ENCODE measurements around the gene PARVG.

The PARVG gene, protein sequence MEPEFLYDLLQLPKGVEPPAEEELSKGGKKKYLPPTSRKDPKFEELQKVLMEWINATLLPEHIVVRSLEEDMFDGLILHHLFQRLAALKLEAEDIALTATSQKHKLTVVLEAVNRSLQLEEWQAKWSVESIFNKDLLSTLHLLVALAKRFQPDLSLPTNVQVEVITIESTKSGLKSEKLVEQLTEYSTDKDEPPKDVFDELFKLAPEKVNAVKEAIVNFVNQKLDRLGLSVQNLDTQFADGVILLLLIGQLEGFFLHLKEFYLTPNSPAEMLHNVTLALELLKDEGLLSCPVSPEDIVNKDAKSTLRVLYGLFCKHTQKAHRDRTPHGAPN

DNA sequence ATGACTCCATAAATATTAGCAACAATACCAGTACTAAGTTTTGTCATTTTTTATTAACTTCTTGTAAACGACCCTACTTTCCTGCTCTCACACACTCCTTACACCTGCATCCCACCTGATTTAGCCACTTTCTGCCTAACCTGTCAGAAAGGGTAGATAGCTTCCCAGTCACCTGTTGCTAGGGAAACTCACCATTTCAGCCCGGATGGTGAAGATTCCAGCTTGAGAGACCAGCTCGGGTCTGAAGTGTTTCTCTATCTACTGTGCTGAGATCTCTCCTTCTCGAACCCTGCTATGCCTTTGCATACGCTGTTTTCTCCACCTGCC, at the start of gene PARVG:
PARVG (plus strand) TSS at position 220 of the 327 bp plus-strand sequence. CDS start 2,405 bp downstream, outside the sequence.
- DNase-seq (ENCODE audit: low read depth), result no peak

- DNase-seq (ENCODE audit: low read depth), result no peak
Measured at GRCh38 chr22:44131412-44131811, 49.3 kb upstream of the PARVG start.

DNA sequence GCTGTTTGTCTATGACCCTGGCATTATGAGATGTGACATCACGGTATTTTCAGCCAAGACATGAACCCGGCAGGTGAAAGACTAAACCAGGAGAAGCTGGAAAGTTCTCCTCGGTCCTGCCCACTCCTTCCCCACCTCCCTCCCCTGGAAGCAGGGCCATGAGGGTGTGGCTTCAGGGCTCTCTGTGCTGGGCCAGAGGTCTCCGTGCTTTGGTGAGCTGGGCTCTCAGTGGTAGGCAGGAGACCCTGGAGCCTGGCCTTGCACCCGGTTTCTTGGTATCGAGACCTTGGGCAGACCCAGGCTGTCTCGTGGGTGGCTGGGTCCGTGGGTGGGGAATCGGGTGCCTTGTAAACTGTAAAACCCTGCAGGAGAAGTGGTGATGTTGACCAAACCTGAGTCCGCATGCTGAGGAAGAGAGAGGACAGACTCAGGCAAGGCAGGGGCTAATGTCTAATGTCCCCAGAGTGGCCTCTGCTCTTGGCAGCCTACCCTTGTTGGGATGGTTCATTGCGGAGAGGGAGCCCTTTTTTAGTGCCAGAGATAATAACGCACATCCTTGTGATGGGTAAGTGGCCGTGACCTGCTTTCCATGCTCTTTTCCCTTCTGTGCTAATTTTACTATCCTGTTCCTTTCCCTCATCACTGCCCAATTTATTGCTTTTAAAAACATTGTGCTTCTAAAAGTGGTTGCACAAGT, 48.6 kb upstream of the PARVG start:
- DNase-seq (ENCODE audit: low read depth), result no peak

- DNase-seq (ENCODE audit: low read depth), result no peak
Measured at GRCh38 chr22:44132724-44133123, 48.0 kb upstream of the PARVG start.

DNA sequence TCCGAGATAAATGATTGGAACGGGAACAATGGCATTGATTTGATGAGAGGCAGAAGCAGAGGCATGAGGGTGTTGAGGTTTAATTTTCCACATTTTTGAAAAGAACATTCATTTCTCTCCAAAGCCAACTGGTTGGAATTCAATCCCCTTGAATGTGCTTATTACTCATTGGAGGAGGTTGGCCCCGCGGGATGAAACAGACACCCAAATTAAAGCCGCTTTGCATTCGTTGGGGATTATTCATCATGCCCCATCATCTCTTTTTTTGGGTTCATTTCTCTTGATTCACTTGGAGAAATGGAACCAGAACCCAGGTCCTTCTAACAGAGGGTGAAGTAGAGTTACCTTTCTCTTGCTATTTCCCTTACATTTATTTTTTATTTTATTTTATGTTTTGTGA, 47.6 kb upstream of the PARVG start:
- no peak for DNase-seq (ENCODE audit: low read depth)

DNA sequence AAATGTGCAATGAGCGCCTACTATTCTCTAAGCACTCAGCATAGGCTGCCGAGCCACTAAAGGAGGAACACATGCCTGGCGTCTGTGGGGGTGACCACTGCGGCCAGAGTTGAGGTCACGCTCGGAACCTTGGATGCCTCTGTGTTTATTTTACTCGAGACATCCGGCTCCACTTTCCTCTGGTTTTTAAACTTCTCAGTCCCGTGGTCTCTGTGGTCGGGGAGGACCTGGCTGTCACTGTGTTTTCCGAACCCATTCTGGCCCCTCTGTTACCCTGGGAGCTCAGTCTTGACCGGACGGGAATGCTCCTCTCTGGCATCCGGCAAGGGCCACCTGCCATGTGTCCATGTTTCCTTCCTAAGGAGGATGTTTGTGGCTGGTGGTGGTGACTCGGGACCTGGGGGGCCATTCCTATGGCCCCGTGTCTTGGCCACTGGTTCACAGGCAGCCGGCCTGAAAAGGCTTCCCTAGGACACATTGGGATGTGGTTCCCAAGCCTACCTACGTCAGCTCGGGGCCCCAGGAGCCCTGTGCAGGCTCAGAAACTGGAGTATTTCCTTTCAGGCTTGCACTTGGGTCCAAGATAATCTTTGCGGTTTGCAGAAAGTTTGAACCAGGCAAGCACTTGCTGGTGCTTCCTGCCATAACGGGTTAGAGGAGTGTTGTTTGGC, 46.7 kb upstream of the PARVG start:
- DNase-seq (ENCODE audit: low read depth), result no peak

DNA sequence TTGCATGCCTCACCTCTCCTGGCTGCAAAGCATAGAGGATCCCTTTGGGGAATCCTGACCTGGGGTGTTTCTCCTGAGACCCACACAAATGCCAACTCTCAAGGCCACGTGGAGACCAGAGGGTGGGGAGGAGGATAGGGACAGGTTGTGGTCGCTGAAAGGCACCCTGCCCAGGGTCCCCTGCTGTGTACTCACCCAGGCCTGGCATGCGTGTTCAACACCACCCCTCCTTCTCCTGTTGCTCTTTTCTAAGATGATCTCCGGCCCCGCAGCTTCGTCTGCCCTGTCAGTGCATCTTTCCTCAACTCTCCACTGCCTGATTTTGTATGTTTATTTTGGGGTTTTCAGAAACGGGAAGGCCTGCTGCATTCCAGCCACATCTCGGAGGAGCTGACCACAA, 44.6 kb upstream of the PARVG start:
- DNase-seq (ENCODE audit: low read depth), result no peak

DNA sequence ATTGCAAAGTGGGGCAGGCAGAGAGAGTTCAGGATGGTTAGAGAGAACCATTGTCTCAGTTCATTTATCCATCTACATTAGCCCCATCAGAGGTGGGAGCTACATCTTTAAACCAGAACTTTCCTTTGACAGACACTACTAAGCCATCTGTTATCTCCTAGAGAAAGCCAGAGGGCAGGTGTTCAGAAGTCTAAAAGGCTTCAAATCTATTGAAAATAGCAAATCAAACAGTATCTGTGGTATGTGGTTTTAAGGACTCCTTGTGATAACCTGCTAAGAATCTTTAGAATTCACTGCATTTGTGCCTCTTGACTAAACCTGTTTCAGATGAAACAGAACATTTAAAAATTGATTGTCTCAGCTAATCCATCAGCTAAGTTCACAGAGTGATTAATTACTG, 43.9 kb upstream of the PARVG start:
- no peak for DNase-seq (ENCODE audit: low read depth)

DNA sequence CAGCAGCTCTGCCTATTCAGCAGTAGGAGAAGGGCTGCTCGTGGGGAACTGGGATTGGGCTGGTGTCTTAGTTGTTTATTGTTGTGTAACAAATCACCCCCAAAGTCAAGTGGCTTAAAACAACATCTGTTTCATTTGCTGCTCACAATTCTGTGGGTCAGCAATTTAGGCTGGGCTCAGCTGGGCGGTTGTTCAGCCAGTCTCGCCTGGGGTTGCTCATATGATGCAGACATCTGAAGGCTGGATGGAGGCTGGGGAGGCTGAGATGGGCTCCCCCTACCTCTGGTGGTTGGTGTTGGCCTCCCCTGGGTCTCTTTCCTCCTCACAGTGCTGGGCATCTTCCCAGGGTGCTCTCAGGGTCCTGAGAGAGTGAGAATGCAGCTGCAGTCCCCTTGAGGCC, 43.3 kb upstream of the PARVG start:
- DNase-seq (ENCODE audit: low read depth), result no peak

- DNase-seq (ENCODE audit: low read depth), result no peak
Measured at GRCh38 chr22:44139773-44140172, 41.0 kb upstream of the PARVG start.

- no peak for DNase-seq (ENCODE audit: low read depth)
Measured at GRCh38 chr22:44142421-44143104, 38.2 kb upstream of the PARVG start.

- DNase-seq (ENCODE audit: low read depth), result no peak
Measured at GRCh38 chr22:44143105-44143474, 37.6 kb upstream of the PARVG start.

DNA sequence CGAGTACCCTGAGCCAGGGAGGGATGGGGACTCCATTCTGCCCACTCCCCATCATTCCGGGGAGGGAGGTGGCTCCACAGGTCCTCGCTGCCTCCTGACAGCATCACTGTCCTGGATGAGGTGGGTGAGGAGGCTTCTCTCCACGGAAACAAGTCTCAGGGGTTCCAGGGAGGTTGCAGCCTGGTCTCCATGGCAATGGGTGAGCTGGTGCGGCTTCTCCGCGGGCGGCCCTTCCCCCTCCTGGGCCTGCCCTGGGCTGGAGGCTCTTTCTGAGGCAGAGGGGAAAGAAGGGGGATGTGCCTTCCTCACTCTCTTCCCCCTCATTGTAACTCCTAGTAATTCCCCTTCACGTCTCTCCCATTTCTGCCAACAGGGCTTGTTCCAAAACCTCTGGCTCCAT, 37.1 kb upstream of the PARVG start:
- DNase-seq (ENCODE audit: low read depth), result no peak

- DNase-seq (ENCODE audit: low read depth), result no peak
Measured at GRCh38 chr22:44144046-44144569, 36.6 kb upstream of the PARVG start.

- DNase-seq (ENCODE audit: low read depth), result no peak
Measured at GRCh38 chr22:44145544-44145943, 35.2 kb upstream of the PARVG start.

GRCh38 chr22:44146088-44146861, 34.5 kb upstream of the PARVG start:
- DNase-seq (ENCODE audit: low read depth), result no peak

- no peak for DNase-seq (ENCODE audit: low read depth)
Measured at GRCh38 chr22:44147008-44147645, 33.6 kb upstream of the PARVG start.

GRCh38 chr22:44147821-44148574, 32.7 kb upstream of the PARVG start:
- no peak for DNase-seq (ENCODE audit: low read depth)

DNA sequence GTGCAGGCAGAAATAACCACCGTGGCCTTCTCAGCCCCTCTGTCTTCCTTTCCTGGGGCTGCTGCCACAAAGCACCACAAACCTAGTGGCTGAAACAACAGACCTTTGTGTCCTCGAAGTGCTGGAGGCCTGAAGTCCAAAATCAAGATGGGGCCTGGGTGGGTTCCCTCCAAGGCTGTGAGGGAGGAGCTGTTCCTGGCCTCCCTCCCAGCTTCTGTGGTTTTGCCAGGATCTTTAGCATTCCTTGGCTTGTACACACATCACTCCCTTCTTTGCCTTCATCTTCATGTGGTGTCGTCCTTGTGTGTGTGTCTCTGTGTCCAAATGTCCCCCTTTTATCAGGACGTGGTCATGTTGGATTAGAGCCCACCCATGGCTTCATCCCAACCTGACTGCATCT, 29.0 kb upstream of the PARVG start:
- DNase-seq (ENCODE audit: low read depth), result peak; percentile 20

DNA sequence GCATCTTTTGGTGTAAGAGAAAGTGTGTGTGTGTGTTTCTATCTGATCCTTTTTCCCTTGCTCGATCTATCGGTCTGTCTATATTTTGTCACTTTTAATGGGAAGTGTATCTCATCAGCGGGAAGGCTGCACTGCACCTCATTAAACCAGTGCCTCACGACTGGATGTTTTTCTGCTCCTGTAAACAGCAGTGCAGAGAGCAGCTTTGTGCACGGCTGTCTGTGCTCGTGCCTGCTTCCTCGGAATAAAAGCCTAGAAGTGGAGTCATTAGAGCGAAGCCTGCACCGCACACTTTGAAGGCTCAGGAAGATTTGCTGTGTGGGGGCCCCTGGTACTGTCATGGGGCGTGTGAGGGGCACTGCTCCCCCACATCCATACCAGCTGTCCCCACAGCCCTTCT, 27.0 kb upstream of the PARVG start:
- no peak for DNase-seq (ENCODE audit: low read depth)

All from HS-5 (cell line).